GM19239 (cell line): ENCODE data around the gene DMRTC2.

Source experiments
- DNase-seq: peaks from one replicate; pipeline ENCODE4 v3.0.0; 2011; ENCODE audit warnings: low spot score; ENCODE audit not compliant: insufficient read length
- FAIRE-seq: peaks from 2 replicates; lab custom pipeline; 2011; peaks lifted over from hg19 to GRCh38; lab: Jason Lieb, UNC

Gene DMRTC2

GRCh38 chr19:41845051-41845590 is 279 bp downstream of the DMRTC2 start:
- DNase-seq (no peak), FAIRE-seq (no peak)

GRCh38 chr19:41847351-41848105 is 2.7 kb downstream of the DMRTC2 start:
- no peak for FAIRE-seq
- DNase-seq, result no peak

GRCh38 chr19:41848666-41849065 is 3.8 kb downstream of the DMRTC2 start:
- DNase-seq (no peak), FAIRE-seq (no peak)

GRCh38 chr19:41849067-41849466 is 4.2 kb downstream of the DMRTC2 start:
- no peak for FAIRE-seq

GRCh38 chr19:41850381-41850780 is 5.5 kb downstream of the DMRTC2 start:
- DNase-seq (no peak), FAIRE-seq (no peak)

More at GRCh38 chr19:41849067-41849466, 4.2 kb downstream of the DMRTC2 start:
- DNase-seq, result no peak

GRCh38 chr19:41851456-41851855 is 6.6 kb downstream of the DMRTC2 start:
- DNase-seq, result no peak
- no peak for FAIRE-seq

GRCh38 chr19:41853344-41853743 is 8.5 kb downstream of the DMRTC2 start:
- DNase-seq, result no peak

GRCh38 chr19:41853768-41854167 is 8.9 kb downstream of the DMRTC2 start:
- FAIRE-seq, result no peak
- DNase-seq, result no peak

More at GRCh38 chr19:41853344-41853743, 8.5 kb downstream of the DMRTC2 start:
- no peak for FAIRE-seq

- FAIRE-seq, result no peak
- no peak for DNase-seq
Observed at GRCh38 chr19:41859213-41859617, 14.4 kb downstream of the DMRTC2 start.

- DNase-seq, result peak; percentile 85
- FAIRE-seq, result peak; percentile 97
Observed at GRCh38 chr19:41859618-41860418, 15.0 kb downstream of the DMRTC2 start, which contains the start of gene RPS19. TSS of gene RPS19 (plus strand) at chr19:41860255. CDS start at chr19:41860775, 520 bp downstream.

- no peak for FAIRE-seq
- DNase-seq, result no peak
Observed at GRCh38 chr19:41860419-41861115, 15.7 kb downstream of the DMRTC2 start.

- no peak for FAIRE-seq
- no peak for DNase-seq
Observed at GRCh38 chr19:41861116-41861768, 16.4 kb downstream of the DMRTC2 start.

- DNase-seq (no peak), FAIRE-seq (no peak)
Observed at GRCh38 chr19:41861846-41862245, 17.0 kb downstream of the DMRTC2 start.

GRCh38 chr19:41862445-41862986 is 17.7 kb downstream of the DMRTC2 start:
- DNase-seq, result no peak
- no peak for FAIRE-seq

- FAIRE-seq (no peak), DNase-seq (no peak)
Observed at GRCh38 chr19:41863209-41863931, 18.5 kb downstream of the DMRTC2 start.

- DNase-seq (no peak), FAIRE-seq (no peak)
Observed at GRCh38 chr19:41864374-41864773, 19.5 kb downstream of the DMRTC2 start.

GRCh38 chr19:41866284-41866683 is 21.4 kb downstream of the DMRTC2 start:
- FAIRE-seq, result no peak

GRCh38 chr19:41868120-41868988 is 23.5 kb downstream of the DMRTC2 start:
- no peak for FAIRE-seq
- no peak for DNase-seq

More at GRCh38 chr19:41866284-41866683, 21.4 kb downstream of the DMRTC2 start:
- DNase-seq, result no peak
